Measurements from ENCODE around the gene S100A14. TPM values are rescaled to one million over a fixed set of nuclear protein-coding genes. Genes with fewer than 3 reads are reported as not detected.

The S100A14 gene
- total RNA-seq, 1 experiment from 2014 or later = 624 TPM

GRCh38 chr1:153633161-153633753 is 17.1 kb upstream of the S100A14 start:
- Mint-ChIP-seq H3K9me3 (ENCODE audit: unreplicated experiment) (peaks cover 5% of the 10 kb centered on the region), H3K4me3 (ENCODE audit: unreplicated experiment) (peak overlapping the region; percentile 98), H3K4me1 (ENCODE audit: low read depth, unreplicated experiment) (peaks cover 33% of the 10 kb centered on the region), H3K36me3 (ENCODE audit: insufficient read depth, unreplicated experiment) (peaks cover 50% of the 10 kb centered on the region), H3K27me3 (ENCODE audit: insufficient read depth, unreplicated experiment) (no peaks in the 10 kb centered on the region), H3K27ac (ENCODE audit: unreplicated experiment) (peak overlapping the region; percentile 99)
- no peak for DNase-seq
- ChIA-PET CTCF (interaction anchor here (0.6 to 2.1 kb wide), 9 partner anchors 15 to 125 kb away, joined by 3 to 16 read pairs (median 5); partner anchors contain the start of genes S100A14 and S100A16), POLR2A (interaction anchor here (0.6 to 2.2 kb wide), 19 partner anchors 10 to 345 kb away, joined by 3 to 34 read pairs (median 5); partner anchors contain the start of genes INTS3, JTB, S100A14 and S100A16)
- Histone ChIP-seq H3K36me3 (ENCODE audit: control insufficient read depth, insufficient read depth, low read length) (peaks cover 3% of the 10 kb centered on the region), H3K4me3 (ENCODE audit: low read depth, low read length) (no peak overlapping the region), H3K9me3 (no peaks in the 10 kb centered on the region), H3K4me1 (peaks cover 26% of the 10 kb centered on the region), H3K27me3 (replicated peaks; ENCODE audit: control insufficient read depth, insufficient read depth, low read length) (no peaks in the 10 kb centered on the region)
- no TSS peak for BruUV-seq (replicated peaks)
- TF ChIP-seq, protein P1, sequence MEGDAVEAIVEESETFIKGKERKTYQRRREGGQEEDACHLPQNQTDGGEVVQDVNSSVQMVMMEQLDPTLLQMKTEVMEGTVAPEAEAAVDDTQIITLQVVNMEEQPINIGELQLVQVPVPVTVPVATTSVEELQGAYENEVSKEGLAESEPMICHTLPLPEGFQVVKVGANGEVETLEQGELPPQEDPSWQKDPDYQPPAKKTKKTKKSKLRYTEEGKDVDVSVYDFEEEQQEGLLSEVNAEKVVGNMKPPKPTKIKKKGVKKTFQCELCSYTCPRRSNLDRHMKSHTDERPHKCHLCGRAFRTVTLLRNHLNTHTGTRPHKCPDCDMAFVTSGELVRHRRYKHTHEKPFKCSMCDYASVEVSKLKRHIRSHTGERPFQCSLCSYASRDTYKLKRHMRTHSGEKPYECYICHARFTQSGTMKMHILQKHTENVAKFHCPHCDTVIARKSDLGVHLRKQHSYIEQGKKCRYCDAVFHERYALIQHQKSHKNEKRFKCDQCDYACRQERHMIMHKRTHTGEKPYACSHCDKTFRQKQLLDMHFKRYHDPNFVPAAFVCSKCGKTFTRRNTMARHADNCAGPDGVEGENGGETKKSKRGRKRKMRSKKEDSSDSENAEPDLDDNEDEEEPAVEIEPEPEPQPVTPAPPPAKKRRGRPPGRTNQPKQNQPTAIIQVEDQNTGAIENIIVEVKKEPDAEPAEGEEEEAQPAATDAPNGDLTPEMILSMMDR (IDR thresholded peaks at IDR 0.05; ENCODE audit: insufficient read depth in 1 of 2, low read depth in 1 of 2, low read length in 1 of 2, severe bottlenecking in 1 of 2, unreplicated experiment in 1 of 2) = no peak
- intact Hi-C loops (cut with micrococcal nuclease; ENCODE audit: unreplicated experiment) = loop anchor here (5.0 kb wide), 1 partner anchor 109 kb away; no protein-coding TSS in a partner anchor

GRCh38 chr1:153631047-153632022 is 15.2 kb upstream of the S100A14 start:
- H3K9me3 ChIP-seq = no peaks in the 10 kb centered on the region
- H3K36me3 ChIP-seq (ENCODE audit: control insufficient read depth, insufficient read depth, low read length) = no peaks in the 10 kb centered on the region; the same call in 1 of the 2 replicates
- H3K4me3 ChIP-seq (ENCODE audit: low read depth, low read length) = no peak overlapping the region
- H3K36me3 Mint-ChIP-seq (ENCODE audit: insufficient read depth, unreplicated experiment) = peaks cover 44% of the 10 kb centered on the region
- peaks cover 5% of the 10 kb centered on the region for H3K9me3 Mint-ChIP-seq (ENCODE audit: unreplicated experiment)
- H3K27me3 ChIP-seq (replicated peaks; ENCODE audit: control insufficient read depth, insufficient read depth, low read length) = no peaks in the 10 kb centered on the region
- TF ChIP-seq, protein P1 (IDR thresholded peaks at IDR 0.05; ENCODE audit: insufficient read depth in 1 of 2, low read depth in 1 of 2, low read length in 1 of 2, severe bottlenecking in 1 of 2, unreplicated experiment in 1 of 2) = no peak
- DNase-seq = peak in 1 of 2 experiments; percentile 63
- H3K4me1 Mint-ChIP-seq (ENCODE audit: low read depth, unreplicated experiment) = peaks cover 21% of the 10 kb centered on the region
- ChIA-PET CTCF (interaction anchor here (0.6 to 0.8 kb wide), 3 partner anchors 55 to 152 kb away, joined by 3 to 5 read pairs (median 3); no protein-coding TSS in a partner anchor), POLR2A (interaction anchor here (0.6 to 1.8 kb wide), 5 partner anchors 15 to 96 kb away, joined by 3 to 7 read pairs (median 4); partner anchors contain the start of genes S100A14, S100A6 and SNAPIN)
- peaks cover 36% of the 10 kb centered on the region for H3K4me1 ChIP-seq
- peak overlapping the region; percentile 6 for H3K27ac Mint-ChIP-seq (ENCODE audit: unreplicated experiment)
- peak overlapping the region; percentile 40 for H3K4me3 Mint-ChIP-seq (ENCODE audit: unreplicated experiment)
- intact Hi-C loops (cut with micrococcal nuclease; ENCODE audit: unreplicated experiment) = loop anchor here (5.0 kb wide), 1 partner anchor 111 kb away; no protein-coding TSS in a partner anchor
- no peaks in the 10 kb centered on the region for H3K27me3 Mint-ChIP-seq (ENCODE audit: insufficient read depth, unreplicated experiment)
- no TSS peak for BruUV-seq (replicated peaks)

DNA sequence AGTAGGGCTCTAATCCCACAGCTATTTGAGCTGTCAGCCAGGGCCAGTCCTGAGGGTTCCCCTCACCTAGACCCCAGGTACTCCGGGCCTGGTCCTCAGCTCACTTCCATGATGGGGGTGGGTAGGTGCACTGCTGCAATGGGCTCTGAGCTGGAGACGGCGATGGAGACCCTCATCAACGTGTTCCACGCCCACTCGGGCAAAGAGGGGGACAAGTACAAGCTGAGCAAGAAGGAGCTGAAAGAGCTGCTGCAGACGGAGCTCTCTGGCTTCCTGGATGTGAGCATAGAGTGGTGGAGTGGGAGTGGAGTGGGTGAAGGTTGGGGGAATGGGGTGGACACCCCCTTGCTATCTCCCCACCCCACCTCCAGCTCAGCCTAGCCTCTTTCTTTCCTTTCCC is 14.3 kb upstream of the S100A14 start:
- ChIA-PET CTCF (interaction anchor here (1.0 kb wide), 1 partner anchor 13 kb away, joined by 4 read pairs; no protein-coding TSS in a partner anchor), POLR2A (interaction anchor here (0.5 to 1.8 kb wide), 3 partner anchors 14 to 52 kb away, joined by 3 to 7 read pairs (median 3); partner anchors contain the start of genes S100A14 and S100A16)
- no peaks in the 10 kb centered on the region for H3K9me3 ChIP-seq
- peaks cover 25% of the 10 kb centered on the region for H3K4me1 Mint-ChIP-seq (ENCODE audit: low read depth, unreplicated experiment)
- peaks cover 5% of the 10 kb centered on the region for H3K9me3 Mint-ChIP-seq (ENCODE audit: unreplicated experiment)
- intact Hi-C loops (cut with micrococcal nuclease; ENCODE audit: unreplicated experiment) = loop anchor here (5.0 kb wide), 1 partner anchor 112 kb away; no protein-coding TSS in a partner anchor
- no TSS peak for BruUV-seq (replicated peaks)
- H3K4me3 Mint-ChIP-seq (ENCODE audit: unreplicated experiment) = no peak overlapping the region
- peak overlapping the region; percentile 6 for H3K27ac Mint-ChIP-seq (ENCODE audit: unreplicated experiment)
- DNase-seq = no peak
- no peaks in the 10 kb centered on the region for H3K27me3 ChIP-seq (replicated peaks; ENCODE audit: control insufficient read depth, insufficient read depth, low read length)
- H3K27me3 Mint-ChIP-seq (ENCODE audit: insufficient read depth, unreplicated experiment) = no peaks in the 10 kb centered on the region
- H3K4me3 ChIP-seq (ENCODE audit: low read depth, low read length) = no peak overlapping the region
- peaks cover 45% of the 10 kb centered on the region for H3K4me1 ChIP-seq
- no peaks in the 10 kb centered on the region; the same call in 1 of the 2 replicates for H3K36me3 ChIP-seq (ENCODE audit: control insufficient read depth, insufficient read depth, low read length)
- TF ChIP-seq, protein P1 (IDR thresholded peaks at IDR 0.05; ENCODE audit: insufficient read depth in 1 of 2, low read depth in 1 of 2, low read length in 1 of 2, severe bottlenecking in 1 of 2, unreplicated experiment in 1 of 2) = no peak
- H3K36me3 Mint-ChIP-seq (ENCODE audit: insufficient read depth, unreplicated experiment) = peaks cover 44% of the 10 kb centered on the region

Data from Caco-2 (cell line).